ENCODE measurements around the gene PCDH10. TPM values are rescaled to one million over a fixed set of nuclear protein-coding genes. Genes with fewer than 3 reads are reported as not detected.
A peak's percentile ranks its signal among the peaks of the same experiment; 100 is the strongest.

Gene PCDH10
- total and polyA plus RNA-seq, 2 of the 4 experiments (the other 2 are of a cell fraction): 0.90 to 2.0 TPM

- Histone ChIP-seq H4K5ac (ENCODE audit: low read depth, low read length) (no peak overlapping the region), H2BK15ac (ENCODE audit: low read depth, low read length) (no peak overlapping the region), H3K36me3 (ENCODE audit: control insufficient read depth, insufficient read depth, low read length) (no peaks in the 10 kb centered on the region), H3K56ac (ENCODE audit: extremely low read depth, insufficient read depth, low read length) (no peak overlapping the region), H3K9me3 (ENCODE audit: control insufficient read depth, insufficient read depth, low read length) (no peaks in the 10 kb centered on the region), H2AK5ac (ENCODE audit: low read depth, low read length) (no peak overlapping the region), H2AFZ (replicated peaks; ENCODE audit: low read length, poor library complexity) (peak overlapping the region; percentile 71), H4K8ac (ENCODE audit: low read depth in 2 of 2, low read length in 2 of 2) (no peak overlapping the region), H4K91ac (ENCODE audit: insufficient read depth, low read depth, low read length) (no peak overlapping the region), H2BK20ac (ENCODE audit: low read depth, low read length) (no peak overlapping the region), H3K4me3 (ENCODE audit: insufficient read depth, low read depth, low read length) (no peak overlapping the region; the same call in 1 of the 2 replicates), H3K14ac (replicated peaks; ENCODE audit: low read depth, low read length) (no peak overlapping the region), H3K9me1 (ENCODE audit: insufficient read depth, low read length) (no peaks in the 10 kb centered on the region), H2AK9ac (replicated peaks; ENCODE audit: low read depth, low read length, poor library complexity) (no peak overlapping the region), H2BK120ac (ENCODE audit: low read depth, low read length) (no peak overlapping the region), H3K27ac (ENCODE audit: insufficient read depth, low read length) (no peak overlapping the region), H3K23ac (ENCODE audit: low read depth, low read length) (no peak overlapping the region; the same call in 1 of the 2 replicates), H2BK5ac (ENCODE audit: low read depth, low read length, poor library complexity, severe bottlenecking) (no peak overlapping the region), H3K4me2 (ENCODE audit: low read depth, low read length) (peak overlapping the region; percentile 64), H3K4ac (ENCODE audit: low read depth, low read length) (no peak overlapping the region), H3K4me1 (ENCODE audit: control insufficient read depth, insufficient read depth, low read length) (peaks cover 2% of the 10 kb centered on the region; the same call in 1 of the 2 replicates), H4K20me1 (ENCODE audit: insufficient read depth, low read length) (no peaks in the 10 kb centered on the region), H3K18ac (ENCODE audit: low read depth, low read length) (no peak overlapping the region), H3K79me1 (ENCODE audit: low read depth in 1 of 2, low read length in 2 of 2) (no peaks in the 10 kb centered on the region), H3K9ac (ENCODE audit: low read depth, low read length) (no peak overlapping the region), H3K27me3 (ENCODE audit: control insufficient read depth, insufficient read depth, low read length) (peaks cover 44% of the 10 kb centered on the region)
- dilution Hi-C loops (cut with HindIII; ENCODE audit: low sequenced_read_pairs, unreplicated experiment) (no loop called here), intact Hi-C loops (cut with micrococcal nuclease) (loop anchor here (5.0 kb wide), 1 partner anchor 689 kb away; no protein-coding TSS in a partner anchor), in situ Hi-C loops (cut with MboI; ENCODE audit: low sequenced_read_pairs) (no loop called here)
- ChIA-PET CTCF (no interaction called here), POLR2A (ENCODE audit: unreplicated experiment) (no interaction called here)
- ATAC-seq (ENCODE audit: low read depth) (no peak), DNase-seq (no peak)
- TF ChIP-seq NFE2L2 (IDR thresholded peaks at IDR 0.05; ENCODE audit: low read depth, low read length) (no peak), CHD1 (IDR thresholded peaks at IDR 0.05; ENCODE audit: low read depth, low read length) (no peak), MXI1 (IDR thresholded peaks at IDR 0.05; ENCODE audit: borderline replicate concordance, low read depth, low read length) (no peak)
- BruUV-seq (replicated peaks): no TSS peak
- WGBS, 2 experiments (ENCODE audit: extremely low coverage in 2 of 2, insufficient read length in 1 of 2): no CpG with 5 or more reads among the region's 20 CpGs
Measured at GRCh38 chr4:133152831-133153481, 3.9 kb downstream of the PCDH10 start.
